ENCODE results near the gene SMARCC2.
A peak's percentile ranks its signal among the peaks of the same experiment; 100 is the strongest.
"Not testable (repeated sequence)": the region's sequence is repeated elsewhere in the genome, so short reads cannot be mapped to it uniquely, and the experiment has no call there.

The SMARCC2 gene

DNA sequence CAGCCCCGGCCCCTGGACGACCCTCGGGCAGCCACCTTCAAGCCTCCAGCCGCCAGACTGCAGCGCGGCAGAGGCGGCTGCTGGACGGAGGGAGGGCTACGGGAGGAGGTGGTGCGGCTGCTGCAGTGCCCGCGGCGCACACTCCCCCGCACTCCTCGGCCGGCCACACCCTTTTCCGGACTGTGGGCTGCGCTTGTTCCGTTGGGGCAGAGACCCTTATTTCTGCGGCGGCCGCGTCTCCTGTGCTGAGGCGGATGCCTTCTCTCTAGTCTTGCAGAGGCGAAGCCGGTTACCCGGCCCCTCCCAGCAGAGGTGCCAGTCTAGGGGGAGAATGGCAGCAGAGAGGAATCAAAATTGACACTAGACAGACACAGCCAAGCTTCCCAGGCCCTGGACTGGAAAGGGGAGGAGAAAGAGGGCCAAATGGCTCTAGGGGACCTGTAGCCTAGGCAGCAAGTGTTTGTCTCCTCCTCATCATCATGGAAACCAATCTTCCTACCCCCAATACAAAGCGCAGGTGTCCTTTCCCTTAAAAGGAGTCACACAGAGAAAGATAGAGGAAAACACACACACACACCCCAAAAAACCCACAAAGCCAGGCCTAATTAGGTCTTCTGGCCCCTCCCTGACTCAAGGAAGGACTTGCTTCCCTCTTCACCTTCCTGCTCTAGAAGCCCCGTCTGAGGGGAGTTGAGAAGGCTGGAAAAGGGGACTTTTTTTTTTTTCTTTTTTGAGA, 59.9 kb downstream of the SMARCC2 start:
- Mint-ChIP-seq H3K4me1 (peaks cover 68% of the 10 kb centered on the region), H3K4me3 (peak overlapping the region; percentile 92), H3K27me3 (no peaks in the 10 kb centered on the region), H3K9me3 (no peaks in the 10 kb centered on the region), H3K36me3 (peaks cover 13% of the 10 kb centered on the region), H3K27ac (peak overlapping the region; percentile 95)

DNA sequence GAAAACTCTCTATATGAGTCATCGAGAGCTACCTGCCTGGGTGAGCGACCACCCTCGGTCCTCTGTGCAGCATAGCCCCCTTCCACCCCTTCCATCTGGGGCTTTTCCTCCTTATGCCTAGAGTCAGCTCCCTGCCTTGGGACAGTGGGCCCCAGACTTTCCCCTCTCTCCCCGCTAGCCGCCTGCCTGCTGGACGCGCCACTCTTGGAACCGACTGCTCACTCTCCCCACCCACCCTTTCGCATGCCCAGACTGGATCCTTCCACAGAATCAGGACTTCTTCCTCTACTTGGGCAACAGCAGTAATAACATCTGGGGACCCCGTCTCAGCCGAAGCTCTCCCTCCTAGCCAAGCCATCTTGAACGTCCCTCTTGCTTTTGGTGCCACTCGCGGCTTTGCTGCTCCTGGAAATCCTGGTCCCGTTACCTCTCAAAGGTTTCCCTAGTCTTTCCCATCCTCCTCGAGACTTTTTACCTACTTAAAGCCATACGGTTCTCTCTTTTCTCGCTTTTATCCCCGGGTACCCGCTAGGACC, 60.5 kb downstream of the SMARCC2 start:
- Mint-ChIP-seq H3K27me3 (no peaks in the 10 kb centered on the region), H3K36me3 (peaks cover 9% of the 10 kb centered on the region), H3K27ac (peak overlapping the region; percentile 95), H3K4me3 (peak overlapping the region; percentile 92), H3K9me3 (no peaks in the 10 kb centered on the region), H3K4me1 (peaks cover 72% of the 10 kb centered on the region)

DNA sequence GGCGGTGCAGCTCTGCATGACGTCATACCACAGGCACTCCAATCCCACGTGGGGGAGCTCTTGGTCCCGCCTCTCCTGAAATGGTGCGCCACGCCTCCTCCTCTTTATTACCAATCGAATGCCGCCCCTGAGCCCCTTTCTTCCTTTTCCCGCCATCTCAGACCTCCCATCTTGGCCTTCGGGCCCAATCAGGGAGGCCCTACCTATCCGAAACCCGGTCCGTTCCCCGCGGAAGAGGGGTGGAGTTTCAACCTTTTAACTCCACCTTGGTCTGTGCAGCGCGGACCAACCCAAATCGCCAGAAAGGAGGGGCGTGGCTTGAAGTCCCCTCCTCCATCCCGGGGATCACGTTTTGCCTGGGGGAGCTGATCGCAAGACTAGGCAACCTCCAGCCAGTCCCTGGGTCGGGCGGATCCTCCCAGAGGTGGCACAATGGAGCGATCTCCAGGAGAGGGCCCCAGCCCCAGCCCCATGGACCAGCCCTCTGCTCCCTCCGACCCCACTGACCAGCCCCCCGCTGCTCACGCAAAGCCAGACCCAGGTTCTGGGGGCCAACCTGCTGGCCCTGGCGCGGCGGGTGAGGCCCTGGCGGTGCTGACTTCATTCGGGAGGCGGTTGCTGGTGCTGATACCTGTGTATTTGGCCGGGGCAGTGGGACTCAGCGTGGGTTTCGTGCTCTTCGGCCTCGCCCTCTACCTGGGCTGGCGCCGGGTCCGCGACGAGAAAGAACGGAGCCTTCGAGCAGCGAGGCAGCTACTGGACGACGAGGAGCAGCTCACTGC, 61.2 kb downstream of the SMARCC2 start, which contains the start of gene ESYT1:
TSS of gene ESYT1 (plus strand) at position 380 of the 782 bp plus-strand sequence. CDS start at position 433, 53 bp downstream.
- Mint-ChIP-seq H3K27me3 (no peaks in the 10 kb centered on the region), H3K4me3 (peak within 1 kb of the TSS; percentile 92), H3K9me3 (no peaks in the 10 kb centered on the region), H3K27ac (peak within 1 kb of the TSS; percentile 95), H3K36me3 (peaks cover 5% of the 10 kb centered on the region), H3K4me1 (peaks cover 70% of the 10 kb centered on the region)

DNA sequence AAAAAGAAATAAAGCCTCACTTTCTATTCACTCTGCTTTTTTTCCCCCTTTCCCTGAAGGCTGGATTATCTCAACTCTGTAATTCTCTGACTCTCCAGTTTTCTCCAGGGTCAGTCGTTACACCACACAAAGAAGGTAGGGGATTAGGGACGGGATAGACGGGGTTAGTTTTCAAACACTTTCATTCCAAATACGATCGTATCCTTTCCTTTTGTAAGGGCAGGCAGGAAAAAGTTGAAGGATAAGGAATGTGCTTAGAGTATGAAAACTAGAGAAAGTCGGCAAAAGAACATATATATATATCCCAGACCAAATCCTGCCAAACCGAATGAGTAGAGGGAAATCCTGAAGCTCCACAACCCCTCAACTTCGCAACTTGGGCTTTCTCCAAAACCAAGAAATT, 61.8 kb downstream of the SMARCC2 start:
- no peaks in the 10 kb centered on the region for H3K27me3 Mint-ChIP-seq
- H3K4me1 Mint-ChIP-seq: peaks cover 67% of the 10 kb centered on the region
- peak overlapping the region; percentile 93 for H3K27ac Mint-ChIP-seq
- no peaks in the 10 kb centered on the region for H3K9me3 Mint-ChIP-seq
- peaks cover 5% of the 10 kb centered on the region for H3K36me3 Mint-ChIP-seq
- peak overlapping the region; percentile 92 for H3K4me3 Mint-ChIP-seq

DNA sequence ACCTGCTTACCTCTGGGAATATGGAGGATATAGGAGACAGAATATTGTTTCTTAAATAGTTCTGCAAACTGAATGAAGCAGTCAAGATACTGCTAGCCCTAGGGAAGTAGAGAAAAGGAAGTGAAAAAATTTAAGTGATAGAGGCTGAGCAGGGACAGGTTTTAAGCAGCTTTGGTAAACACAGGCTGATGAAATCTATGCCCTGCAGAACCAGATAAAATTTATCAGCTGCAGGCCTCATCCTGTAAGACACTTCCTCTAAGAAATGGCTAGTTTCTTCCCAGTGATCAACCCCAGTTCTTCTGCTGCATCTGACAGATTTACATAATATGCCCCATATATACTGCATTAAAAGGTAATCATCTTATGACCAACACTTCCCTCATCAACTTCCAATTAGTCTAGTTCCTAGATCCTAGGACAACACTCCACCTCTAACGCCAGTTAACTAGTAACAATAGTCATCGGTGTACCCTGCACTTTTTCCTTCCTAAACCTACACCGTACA, 62.5 kb downstream of the SMARCC2 start:
- peaks cover 60% of the 10 kb centered on the region for H3K4me1 Mint-ChIP-seq
- peak overlapping the region; percentile 74 for H3K27ac Mint-ChIP-seq
- H3K9me3 Mint-ChIP-seq: no peaks in the 10 kb centered on the region
- H3K4me3 Mint-ChIP-seq: peak overlapping the region; percentile 92
- H3K27me3 Mint-ChIP-seq: no peaks in the 10 kb centered on the region
- H3K36me3 Mint-ChIP-seq: peaks cover 3% of the 10 kb centered on the region

DNA sequence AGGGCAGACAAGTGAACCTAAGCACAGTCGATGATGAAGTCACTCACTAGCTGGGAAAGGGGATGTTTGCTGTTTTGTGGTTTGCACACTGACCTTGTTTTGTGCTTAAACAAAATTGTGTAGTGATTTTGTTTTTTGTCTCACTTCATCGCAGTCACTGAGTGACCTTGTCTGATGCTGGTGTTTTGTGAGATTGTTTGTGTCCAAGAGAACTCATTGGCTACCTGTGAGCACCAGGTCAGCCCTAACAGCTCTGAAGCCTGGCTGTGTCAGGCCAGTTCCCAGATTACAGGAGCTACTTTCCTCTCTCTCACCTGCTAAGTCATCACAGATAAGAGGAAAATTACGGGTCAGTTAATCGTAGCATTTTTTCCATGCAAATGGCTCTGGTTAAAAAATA, 65.2 kb downstream of the SMARCC2 start:
- H3K27ac Mint-ChIP-seq: no peak overlapping the region
- no peak overlapping the region for H3K4me3 Mint-ChIP-seq
- H3K9me3 Mint-ChIP-seq: no peaks in the 10 kb centered on the region
- no peaks in the 10 kb centered on the region for H3K36me3 Mint-ChIP-seq
- H3K4me1 Mint-ChIP-seq: peaks cover 47% of the 10 kb centered on the region
- no peaks in the 10 kb centered on the region for H3K27me3 Mint-ChIP-seq

DNA sequence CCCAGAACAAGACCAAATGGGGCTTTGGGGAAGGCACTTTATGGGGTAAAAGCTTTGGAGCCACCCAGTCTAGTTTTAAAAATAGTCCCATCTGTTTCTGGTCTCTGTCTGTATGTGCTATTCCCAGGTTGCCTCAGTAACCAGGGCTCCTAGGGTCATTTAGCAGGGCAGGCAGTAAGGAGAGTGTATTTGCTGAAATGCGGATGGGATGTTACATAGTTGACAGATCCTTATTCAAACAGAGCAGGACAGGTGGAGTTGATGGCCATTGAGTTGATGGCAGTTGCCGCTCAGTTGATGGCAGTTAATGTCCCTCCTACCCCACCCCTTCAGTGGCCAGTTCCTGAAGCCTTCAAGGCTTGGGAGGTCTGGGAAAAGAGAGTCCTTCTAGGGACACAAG, 66.6 kb downstream of the SMARCC2 start:
- H3K27ac Mint-ChIP-seq: no peak overlapping the region
- no peaks in the 10 kb centered on the region for H3K9me3 Mint-ChIP-seq
- peaks cover 3% of the 10 kb centered on the region for H3K36me3 Mint-ChIP-seq
- peaks cover 53% of the 10 kb centered on the region for H3K4me1 Mint-ChIP-seq
- H3K27me3 Mint-ChIP-seq: no peaks in the 10 kb centered on the region
- H3K4me3 Mint-ChIP-seq: no peak overlapping the region

DNA sequence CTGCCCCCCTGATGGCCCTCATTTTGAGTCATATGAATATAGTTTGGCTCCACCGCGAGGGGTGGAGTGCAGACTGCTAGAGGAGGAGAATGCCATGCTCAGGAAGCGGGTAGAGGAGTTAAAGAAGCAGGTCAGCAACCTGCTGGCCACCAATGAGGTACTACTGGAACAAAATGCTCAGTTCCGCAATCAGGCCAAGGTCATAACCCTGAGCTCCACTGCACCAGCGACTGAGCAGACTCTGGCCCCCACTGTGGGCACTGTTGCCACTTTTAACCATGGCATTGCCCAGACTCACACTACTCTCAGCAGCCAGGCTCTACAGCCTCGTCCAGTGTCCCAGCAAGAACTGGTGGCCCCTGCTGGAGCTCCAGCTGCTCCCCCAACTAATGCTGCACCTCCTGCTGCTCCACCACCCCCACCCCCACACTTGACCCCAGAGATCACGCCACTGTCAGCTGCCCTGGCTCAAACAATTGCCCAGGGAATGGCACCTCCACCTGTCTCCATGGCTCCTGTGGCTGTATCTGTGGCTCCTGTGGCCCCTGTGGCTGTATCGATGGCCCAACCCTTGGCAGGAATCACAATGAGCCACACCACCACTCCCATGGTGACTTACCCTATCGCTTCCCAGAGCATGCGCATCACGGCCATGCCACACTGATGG, 67.9 kb downstream of the SMARCC2 start:
- H3K27me3 Mint-ChIP-seq: no peaks in the 10 kb centered on the region
- peak overlapping the region; percentile 51 for H3K27ac Mint-ChIP-seq
- H3K9me3 Mint-ChIP-seq: no peaks in the 10 kb centered on the region
- H3K4me1 Mint-ChIP-seq: peaks cover 40% of the 10 kb centered on the region
- H3K36me3 Mint-ChIP-seq: peaks cover 14% of the 10 kb centered on the region
- no peak overlapping the region for H3K4me3 Mint-ChIP-seq

DNA sequence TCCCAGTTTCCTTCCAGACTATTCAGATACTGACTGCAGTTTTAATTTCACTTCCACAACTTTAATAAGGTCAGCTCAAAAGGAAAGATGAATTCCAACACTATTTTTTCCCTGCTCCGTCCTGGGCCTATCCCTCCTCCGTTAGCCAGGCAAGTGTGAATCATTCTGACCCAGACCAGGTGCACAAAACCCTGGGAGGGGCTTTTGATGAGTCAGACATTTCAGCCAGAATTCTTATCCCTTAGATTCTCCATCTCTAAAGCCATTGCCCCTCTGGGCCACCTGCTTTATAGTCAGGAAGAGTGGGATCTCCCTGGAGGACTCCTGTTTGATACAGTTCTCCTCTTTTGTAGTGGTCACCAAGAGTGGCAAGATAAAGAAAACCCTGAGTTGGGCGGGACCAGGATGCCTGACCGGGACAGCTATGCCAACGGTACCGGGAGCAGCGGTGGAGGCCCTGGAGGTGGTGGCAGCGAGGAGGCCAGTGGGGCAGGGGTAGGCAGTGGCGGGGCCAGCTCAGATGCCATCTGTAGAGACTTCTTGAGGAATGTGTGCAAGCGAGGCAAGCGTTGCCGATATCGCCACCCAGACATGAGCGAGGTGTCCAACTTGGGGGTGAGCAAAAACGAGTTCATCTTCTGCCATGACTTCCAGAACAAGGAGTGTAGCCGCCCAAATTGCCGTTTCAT, 69.0 kb downstream of the SMARCC2 start:
- Mint-ChIP-seq H3K27me3 (no peaks in the 10 kb centered on the region), H3K4me3 (peak overlapping the region; percentile 19), H3K9me3 (no peaks in the 10 kb centered on the region), H3K4me1 (peaks cover 34% of the 10 kb centered on the region), H3K36me3 (peaks cover 14% of the 10 kb centered on the region), H3K27ac (peak overlapping the region; percentile 35)

DNA sequence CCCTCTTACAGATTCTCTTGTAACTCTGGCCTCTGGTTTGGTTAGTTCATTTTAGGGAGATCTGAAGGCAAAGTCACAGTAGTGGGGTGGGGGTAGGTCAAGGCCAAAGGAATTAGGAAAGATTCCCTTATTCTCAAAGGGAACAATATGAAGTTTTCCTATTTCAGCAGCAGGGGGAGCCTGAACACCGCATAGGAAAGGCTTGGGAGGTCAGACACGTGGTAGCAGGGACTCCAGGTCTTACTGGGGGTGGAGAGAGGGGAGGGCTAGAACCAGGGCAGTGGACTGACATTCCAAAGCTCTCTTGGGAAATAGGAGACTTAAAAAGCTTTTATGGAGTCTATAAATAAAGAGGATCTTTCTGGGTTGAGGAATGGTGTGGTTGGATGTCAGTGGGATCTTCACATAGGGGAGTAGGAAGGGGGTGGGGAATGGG, 69.9 kb downstream of the SMARCC2 start:
- Mint-ChIP-seq H3K36me3 (peaks cover 14% of the 10 kb centered on the region), H3K9me3 (no peaks in the 10 kb centered on the region), H3K27me3 (no peaks in the 10 kb centered on the region), H3K27ac (peak overlapping the region; percentile 91), H3K4me3 (peak overlapping the region; percentile 95), H3K4me1 (peaks cover 29% of the 10 kb centered on the region)

DNA sequence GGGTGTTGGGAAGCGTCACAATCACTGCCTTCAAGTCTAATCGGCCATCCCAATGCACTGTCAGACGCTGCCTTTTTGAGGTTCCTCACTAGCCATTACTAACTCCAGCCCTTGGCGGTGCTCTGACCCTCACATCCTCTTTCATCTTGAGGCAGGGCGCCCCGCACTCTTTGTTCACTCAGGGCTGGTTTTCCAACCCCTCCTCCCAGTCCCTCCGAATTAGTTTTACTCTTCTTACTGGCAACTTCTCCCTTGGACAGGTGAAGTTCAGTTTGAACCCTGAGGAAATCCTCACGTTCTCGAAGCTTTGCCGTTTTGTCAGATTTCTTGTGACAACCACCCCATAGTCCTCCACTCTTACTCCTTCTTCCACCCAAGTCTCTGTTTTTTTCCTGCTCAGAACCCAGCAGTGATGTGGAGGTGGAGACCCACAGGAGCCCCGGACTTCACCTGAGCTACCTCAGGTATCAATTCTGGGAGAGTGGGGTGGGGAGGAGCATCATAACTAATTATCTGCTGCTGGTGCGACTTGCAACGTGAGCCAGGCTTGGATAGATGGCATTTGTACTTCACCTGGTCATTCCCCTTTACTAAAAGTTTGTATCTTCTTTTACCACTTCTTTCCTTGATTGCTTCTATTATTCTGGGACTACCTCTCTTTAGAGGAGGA, 70.5 kb downstream of the SMARCC2 start:
- peaks cover 23% of the 10 kb centered on the region for H3K4me1 Mint-ChIP-seq
- no peaks in the 10 kb centered on the region for H3K27me3 Mint-ChIP-seq
- H3K27ac Mint-ChIP-seq: peak overlapping the region; percentile 91
- no peaks in the 10 kb centered on the region for H3K9me3 Mint-ChIP-seq
- H3K36me3 Mint-ChIP-seq: peaks cover 14% of the 10 kb centered on the region
- peak overlapping the region; percentile 95 for H3K4me3 Mint-ChIP-seq

DNA sequence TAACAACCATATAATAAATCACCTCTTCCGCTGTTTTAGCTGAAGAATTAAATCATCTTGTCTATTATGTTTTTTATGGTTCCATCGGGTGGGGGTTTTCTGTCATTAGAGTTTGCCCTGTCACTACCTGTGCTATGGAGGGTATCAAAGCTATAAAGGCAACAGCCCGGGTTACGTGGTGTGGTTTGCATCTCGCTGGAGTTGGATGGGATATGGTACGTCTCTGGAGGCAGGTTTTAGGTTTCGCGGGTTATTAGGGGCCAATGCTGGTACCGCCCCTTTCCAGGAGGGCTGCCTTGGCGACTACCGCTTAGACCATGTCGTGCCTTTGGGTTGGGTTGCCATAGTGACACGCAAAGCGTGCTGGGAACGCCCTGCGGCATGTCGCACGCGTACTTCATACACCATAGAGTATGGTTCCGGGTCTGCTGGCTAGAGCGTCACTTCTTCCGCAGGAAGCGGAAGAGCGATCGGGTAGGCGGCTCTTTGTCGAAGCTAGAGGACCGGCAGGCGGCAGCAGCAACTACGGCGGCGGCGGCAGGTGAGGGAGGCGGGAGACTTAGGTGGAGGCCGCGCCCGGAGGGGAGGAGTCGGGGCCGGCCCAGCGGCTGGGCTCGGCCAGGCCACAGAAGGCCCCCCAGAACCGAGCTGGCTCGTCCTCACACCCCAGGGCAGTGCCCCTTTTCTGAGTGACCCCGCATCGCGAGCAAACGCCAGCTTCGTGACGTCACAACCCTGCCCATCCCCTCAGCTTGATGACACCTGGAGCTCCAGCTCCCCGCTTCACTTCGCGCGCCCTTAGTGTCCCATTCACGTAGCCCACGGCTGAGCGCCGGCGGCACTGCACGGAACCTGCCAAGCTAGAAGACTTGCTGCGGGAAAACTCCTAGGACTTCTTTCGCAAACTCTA, 71.2 kb downstream of the SMARCC2 start, which contains the start of gene ZC3H10:
TSS of gene ZC3H10 (plus strand) at position 489 of the 910 bp plus-strand sequence. CDS start 2,297 bp downstream, outside the sequence.
- H3K4me1 Mint-ChIP-seq: peaks cover 20% of the 10 kb centered on the region
- peak within 1 kb of the TSS; percentile 95 for H3K27ac Mint-ChIP-seq
- H3K4me3 Mint-ChIP-seq: peak within 1 kb of the TSS; percentile 95
- H3K27me3 Mint-ChIP-seq: no peaks in the 10 kb centered on the region
- no peaks in the 10 kb centered on the region for H3K9me3 Mint-ChIP-seq
- H3K36me3 Mint-ChIP-seq: peaks cover 18% of the 10 kb centered on the region

DNA sequence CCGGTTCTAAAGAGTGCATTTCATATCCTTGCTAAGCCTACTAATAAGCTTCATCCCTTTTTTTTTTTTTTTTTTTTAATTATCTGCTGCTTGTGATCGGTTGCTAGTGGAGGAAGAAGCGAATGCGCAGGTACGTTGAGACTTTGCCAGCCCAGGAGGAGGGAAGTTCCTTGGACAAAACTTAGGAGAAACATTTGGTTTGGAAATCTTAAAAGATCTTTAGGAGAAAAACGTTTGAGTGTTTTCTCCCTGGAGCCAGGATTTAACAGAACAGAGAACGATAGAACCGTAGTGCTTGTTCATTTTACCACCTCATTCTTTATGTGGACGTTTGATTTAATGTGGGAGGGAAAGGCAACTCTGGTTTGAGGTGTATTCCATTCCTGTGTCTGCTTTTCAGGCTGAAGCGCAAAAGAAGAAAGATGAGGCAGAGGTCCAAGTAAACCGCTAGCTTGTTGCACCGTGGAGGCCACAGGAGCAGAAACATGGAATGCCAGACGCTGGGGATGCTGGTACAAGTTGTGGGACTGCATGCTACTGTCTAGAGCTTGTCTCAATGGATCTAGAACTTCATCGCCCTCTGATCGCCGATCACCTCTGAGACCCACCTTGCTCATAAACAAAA, 72.1 kb downstream of the SMARCC2 start:
- Mint-ChIP-seq H3K36me3 (peaks cover 19% of the 10 kb centered on the region), H3K4me1 (peaks cover 20% of the 10 kb centered on the region)

More for the DNA sequence above, 72.1 kb downstream of the SMARCC2 start:
- H3K4me3 Mint-ChIP-seq: peak overlapping the region; percentile 95
- peak overlapping the region; percentile 95 for H3K27ac Mint-ChIP-seq
- not testable (repeated sequence) for H3K9me3 Mint-ChIP-seq, H3K27me3 Mint-ChIP-seq

Data from activated naive CD4-positive, alpha-beta T cell treated with anti-CD3 and anti-CD28 coated beads, Interleukin-2, amount 50 U/mL, for 24 hours (primary cell).